Measurements from ENCODE around the gene SPACA1. TPM values are rescaled to one million over a fixed set of nuclear protein-coding genes. Genes with fewer than 3 reads are reported as not detected.
A peak's percentile ranks its signal among the peaks of the same experiment; 100 is the strongest.

Gene SPACA1
- total RNA-seq, 1 experiment from 2014 or later, result not detected

DNA sequence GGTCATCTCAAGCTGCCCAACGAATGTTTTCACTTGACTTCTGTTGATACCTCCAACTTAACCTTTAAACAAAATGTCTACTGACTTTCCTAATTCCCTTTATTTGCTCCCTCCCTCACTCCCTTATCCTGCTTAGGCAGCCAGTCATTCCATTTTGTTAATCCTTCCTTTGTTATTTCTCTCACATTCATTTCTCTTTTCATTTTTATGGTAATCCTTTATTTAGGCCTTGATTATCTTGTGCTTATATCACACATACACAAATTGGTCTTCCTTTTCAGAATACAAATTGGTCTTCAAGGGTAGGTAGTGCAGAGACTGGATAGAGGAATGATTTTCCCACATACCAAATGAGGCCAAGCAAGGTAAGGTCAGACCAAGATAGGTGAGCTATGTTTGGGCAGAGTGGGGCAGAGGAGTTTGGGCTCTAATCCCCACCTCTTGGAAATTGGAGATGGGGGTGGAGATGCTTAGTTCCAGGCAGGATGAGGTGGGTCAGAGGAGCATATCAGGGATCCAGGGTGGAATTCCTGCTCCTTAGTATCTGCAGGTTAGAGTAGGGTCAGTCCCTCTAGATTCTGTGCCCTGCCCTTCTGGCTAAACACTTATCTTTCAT is 2.0 kb upstream of the SPACA1 start:
- H2BK12ac ChIP-seq (ENCODE audit: insufficient read length, low read depth, low read length), result no peak overlapping the region
- no peaks in the 10 kb centered on the region for H3K4me1 ChIP-seq (ENCODE audit: insufficient read depth, low read length)
- H3K14ac ChIP-seq (ENCODE audit: insufficient read depth, low read length), result no peak overlapping the region
- no peaks in the 10 kb centered on the region for H3K79me2 ChIP-seq (ENCODE audit: insufficient read depth, low read length)
- no peak overlapping the region for H3T11ph ChIP-seq (ENCODE audit: low read length)
- H3K18ac ChIP-seq (ENCODE audit: insufficient read length, low read depth, low read length), result no peak overlapping the region
- H3K27ac ChIP-seq (ENCODE audit: insufficient read length, low read depth, low read length), result no peak overlapping the region
- H2BK20ac ChIP-seq (ENCODE audit: low read depth, low read length, poor library complexity, severe bottlenecking), result no peak overlapping the region
- Mint-ChIP-seq H3K4me1 (peaks cover 19 to 26% of the 10 kb centered on the region in 2 experiments), H3K27me3 (ENCODE audit: low read depth) (no peaks in the 10 kb centered on the region), H3K36me3 (ENCODE audit: insufficient read depth in 1 of 3, low read depth in 3 of 3) (peaks cover 0 to 10% (median 0%) of the 10 kb centered on the region in 3 experiments; a peak in 3 of 7 replicates), H3K27ac (peak overlapping the region in 1 of 3 experiments; percentile 95; a peak in 5 of 7 replicates), H3K9me3 (peaks cover 0 to 2% of the 10 kb centered on the region in 2 experiments; a peak in 1 of 5 replicates), H3K4me3 (no peak overlapping the region)
- no peaks in the 10 kb centered on the region for H4K20me1 ChIP-seq (ENCODE audit: control insufficient read depth, insufficient read depth, insufficient read length)
- DNase-seq, result no peak
- no peaks in the 10 kb centered on the region for H3K27me3 ChIP-seq (ENCODE audit: insufficient read depth, low read length)
- no peak overlapping the region for H2BK5ac ChIP-seq (ENCODE audit: insufficient read length, low read length)
- no peak overlapping the region for H3K23ac ChIP-seq (ENCODE audit: insufficient read length, low read depth, low read length)
- H3K23me2 ChIP-seq (ENCODE audit: insufficient read length, low read depth, low read length, poor library complexity, severe bottlenecking), result no peaks in the 10 kb centered on the region
- no peak overlapping the region for H3K9ac ChIP-seq (ENCODE audit: extremely low read depth, insufficient read length, low read length)
- H3K4me2 ChIP-seq (ENCODE audit: insufficient read depth, insufficient read length, low read length), result no peak overlapping the region
- H2AK5ac ChIP-seq (ENCODE audit: insufficient read length, low read length), result no peak overlapping the region
- H3K9me3 ChIP-seq (ENCODE audit: control insufficient read depth, low read depth, low read length), result no peaks in the 10 kb centered on the region
- H2BK15ac ChIP-seq (ENCODE audit: low read depth, low read length), result no peak overlapping the region
- H4K91ac ChIP-seq (ENCODE audit: insufficient read length, low read depth, low read length), result no peak overlapping the region
- H3K56ac ChIP-seq (ENCODE audit: insufficient read length, low read depth, low read length), result no peak overlapping the region
- H4K5ac ChIP-seq (ENCODE audit: insufficient read length, low read depth, low read length), result no peak overlapping the region
- TF ChIP-seq, protein P1, sequence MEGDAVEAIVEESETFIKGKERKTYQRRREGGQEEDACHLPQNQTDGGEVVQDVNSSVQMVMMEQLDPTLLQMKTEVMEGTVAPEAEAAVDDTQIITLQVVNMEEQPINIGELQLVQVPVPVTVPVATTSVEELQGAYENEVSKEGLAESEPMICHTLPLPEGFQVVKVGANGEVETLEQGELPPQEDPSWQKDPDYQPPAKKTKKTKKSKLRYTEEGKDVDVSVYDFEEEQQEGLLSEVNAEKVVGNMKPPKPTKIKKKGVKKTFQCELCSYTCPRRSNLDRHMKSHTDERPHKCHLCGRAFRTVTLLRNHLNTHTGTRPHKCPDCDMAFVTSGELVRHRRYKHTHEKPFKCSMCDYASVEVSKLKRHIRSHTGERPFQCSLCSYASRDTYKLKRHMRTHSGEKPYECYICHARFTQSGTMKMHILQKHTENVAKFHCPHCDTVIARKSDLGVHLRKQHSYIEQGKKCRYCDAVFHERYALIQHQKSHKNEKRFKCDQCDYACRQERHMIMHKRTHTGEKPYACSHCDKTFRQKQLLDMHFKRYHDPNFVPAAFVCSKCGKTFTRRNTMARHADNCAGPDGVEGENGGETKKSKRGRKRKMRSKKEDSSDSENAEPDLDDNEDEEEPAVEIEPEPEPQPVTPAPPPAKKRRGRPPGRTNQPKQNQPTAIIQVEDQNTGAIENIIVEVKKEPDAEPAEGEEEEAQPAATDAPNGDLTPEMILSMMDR (conservative IDR thresholded peaks at IDR 0.05), result no peak
- no peak overlapping the region for H3K4ac ChIP-seq (ENCODE audit: low read depth, low read length)
- no peak overlapping the region for H4K8ac ChIP-seq (replicated peaks; ENCODE audit: insufficient read length, low read depth, low read length)
- H2AFZ ChIP-seq (ENCODE audit: low read length), result no peak overlapping the region
- no peak overlapping the region for H2BK120ac ChIP-seq (ENCODE audit: low read depth, low read length, poor library complexity, severe bottlenecking)
- no peaks in the 10 kb centered on the region for H3K79me1 ChIP-seq (ENCODE audit: insufficient read depth, low read depth, low read length, poor library complexity, severe bottlenecking)
- no CpG with 5 or more reads among the region's 1 CpG for WGBS (ENCODE audit: extremely low coverage, insufficient read length, low lambda C conversion rate)
